Osteoblast (primary cell): ENCODE results near the gene MATK. TPM values are rescaled to one million over a fixed set of nuclear protein-coding genes. Genes with fewer than 3 reads are reported as not detected.

Experiments
- DNase-seq: peaks from one replicate; pipeline ENCODE4 v3.0.0; 2011; ENCODE audit warnings: low spot score, mixed read lengths; ENCODE audit not compliant: insufficient read length; ENCODE audit errors: missing footprints
- H2AFZ ChIP-seq: 2 replicates; pipeline ENCODE4 v1.6.0; 2011; ENCODE audit warnings: mild to moderate bottlenecking, low read length
- H3K27ac ChIP-seq: 2 replicates; pipeline ENCODE4 v1.5.1; 2011; ENCODE audit warnings: mild to moderate bottlenecking, low read depth, low read length, moderate library complexity
- H3K27me3 ChIP-seq: 2 replicates; pipeline ENCODE4 v1.6.0; 2012; ENCODE audit warnings: mild to moderate bottlenecking, control low read depth, inconsistent platforms, low read length, moderate library complexity; ENCODE audit not compliant: insufficient read depth
- H3K36me3 ChIP-seq: 2 replicates; pipeline ENCODE4 v1.5.1; 2011; ENCODE audit warnings: mild to moderate bottlenecking, low read length, control low read depth, moderate library complexity; ENCODE audit not compliant: insufficient read depth
- H3K4me1 ChIP-seq: 2 replicates; pipeline ENCODE4 v1.5.1; 2011; ENCODE audit warnings: mild to moderate bottlenecking, low read length, control low read depth, moderate library complexity; ENCODE audit not compliant: insufficient read depth
- H3K4me2 ChIP-seq: 2 replicates; pipeline ENCODE4 v1.6.0; 2011; ENCODE audit warnings: mild to moderate bottlenecking, low read length; ENCODE audit not compliant: insufficient read depth
- H3K4me3 ChIP-seq: fragments of 200-600 bp; sonication (generic); 3 replicates; pipeline ENCODE4 v1.5.1; 2012; ENCODE audit warnings: mild to moderate bottlenecking, low read length, inconsistent platforms; ENCODE audit not compliant: insufficient read depth
- H3K79me2 ChIP-seq: 2 replicates; pipeline ENCODE4 v1.6.0; 2012; ENCODE audit warnings: mild to moderate bottlenecking, low read length, control low read depth, inconsistent platforms; ENCODE audit not compliant: insufficient read depth
- H3K9me3 ChIP-seq: 2 replicates; pipeline ENCODE4 v1.5.1; 2011; ENCODE audit warnings: low read depth, low read length, control low read depth
- H4K20me1 ChIP-seq: 2 replicates; pipeline ENCODE4 v1.6.0; 2012; ENCODE audit warnings: mild to moderate bottlenecking, low read length, control low read depth; ENCODE audit not compliant: insufficient read depth
- total RNA-seq: library from RNA; depleted of rRNA; stranded (reverse); fragments of >200 nt; gene quantifications from 2 replicates; pipeline ENCODE4 v1.2.3, GENCODE V29; 2012
- TF ChIP-seq, protein P1 (sequence below): IDR thresholded peaks from 2 replicates; pipeline ENCODE4 v1.5.1; 2011; ENCODE audit warnings: mild to moderate bottlenecking, low read depth, low read length, moderate library complexity; ENCODE audit errors: extremely low read depth

Gene MATK
- total RNA-seq, 1 donor = not detected

GRCh38 chr19:3748965-3749364, 37.2 kb downstream of the MATK start:
- TF ChIP-seq, protein P1, sequence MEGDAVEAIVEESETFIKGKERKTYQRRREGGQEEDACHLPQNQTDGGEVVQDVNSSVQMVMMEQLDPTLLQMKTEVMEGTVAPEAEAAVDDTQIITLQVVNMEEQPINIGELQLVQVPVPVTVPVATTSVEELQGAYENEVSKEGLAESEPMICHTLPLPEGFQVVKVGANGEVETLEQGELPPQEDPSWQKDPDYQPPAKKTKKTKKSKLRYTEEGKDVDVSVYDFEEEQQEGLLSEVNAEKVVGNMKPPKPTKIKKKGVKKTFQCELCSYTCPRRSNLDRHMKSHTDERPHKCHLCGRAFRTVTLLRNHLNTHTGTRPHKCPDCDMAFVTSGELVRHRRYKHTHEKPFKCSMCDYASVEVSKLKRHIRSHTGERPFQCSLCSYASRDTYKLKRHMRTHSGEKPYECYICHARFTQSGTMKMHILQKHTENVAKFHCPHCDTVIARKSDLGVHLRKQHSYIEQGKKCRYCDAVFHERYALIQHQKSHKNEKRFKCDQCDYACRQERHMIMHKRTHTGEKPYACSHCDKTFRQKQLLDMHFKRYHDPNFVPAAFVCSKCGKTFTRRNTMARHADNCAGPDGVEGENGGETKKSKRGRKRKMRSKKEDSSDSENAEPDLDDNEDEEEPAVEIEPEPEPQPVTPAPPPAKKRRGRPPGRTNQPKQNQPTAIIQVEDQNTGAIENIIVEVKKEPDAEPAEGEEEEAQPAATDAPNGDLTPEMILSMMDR = no peak

GRCh38 chr19:3746371-3747056, 39.7 kb downstream of the MATK start:
- DNase-seq = no peak
- Histone ChIP-seq H3K4me1 (no peaks in the 10 kb centered on the region), H3K36me3 (peaks cover 8% of the 10 kb centered on the region), H3K4me2 (no peak overlapping the region), H4K20me1 (no peaks in the 10 kb centered on the region), H2AFZ (no peak overlapping the region), H3K9me3 (no peaks in the 10 kb centered on the region), H3K79me2 (no peaks in the 10 kb centered on the region), H3K27ac (no peak overlapping the region), H3K4me3 (no peak overlapping the region), H3K27me3 (no peaks in the 10 kb centered on the region)
- TF ChIP-seq, protein P1 = no peak

More at GRCh38 chr19:3748965-3749364, 37.2 kb downstream of the MATK start:
- no peak for DNase-seq
- H4K20me1 ChIP-seq = no peaks in the 10 kb centered on the region
- H3K4me3 ChIP-seq = no peak overlapping the region
- no peaks in the 10 kb centered on the region for H3K4me1 ChIP-seq
- peaks cover 8% of the 10 kb centered on the region for H3K36me3 ChIP-seq
- H3K4me2 ChIP-seq = no peak overlapping the region
- no peaks in the 10 kb centered on the region for H3K27me3 ChIP-seq
- no peak overlapping the region for H2AFZ ChIP-seq
- no peak overlapping the region for H3K27ac ChIP-seq
- no peaks in the 10 kb centered on the region for H3K9me3 ChIP-seq
- no peaks in the 10 kb centered on the region for H3K79me2 ChIP-seq

DNA sequence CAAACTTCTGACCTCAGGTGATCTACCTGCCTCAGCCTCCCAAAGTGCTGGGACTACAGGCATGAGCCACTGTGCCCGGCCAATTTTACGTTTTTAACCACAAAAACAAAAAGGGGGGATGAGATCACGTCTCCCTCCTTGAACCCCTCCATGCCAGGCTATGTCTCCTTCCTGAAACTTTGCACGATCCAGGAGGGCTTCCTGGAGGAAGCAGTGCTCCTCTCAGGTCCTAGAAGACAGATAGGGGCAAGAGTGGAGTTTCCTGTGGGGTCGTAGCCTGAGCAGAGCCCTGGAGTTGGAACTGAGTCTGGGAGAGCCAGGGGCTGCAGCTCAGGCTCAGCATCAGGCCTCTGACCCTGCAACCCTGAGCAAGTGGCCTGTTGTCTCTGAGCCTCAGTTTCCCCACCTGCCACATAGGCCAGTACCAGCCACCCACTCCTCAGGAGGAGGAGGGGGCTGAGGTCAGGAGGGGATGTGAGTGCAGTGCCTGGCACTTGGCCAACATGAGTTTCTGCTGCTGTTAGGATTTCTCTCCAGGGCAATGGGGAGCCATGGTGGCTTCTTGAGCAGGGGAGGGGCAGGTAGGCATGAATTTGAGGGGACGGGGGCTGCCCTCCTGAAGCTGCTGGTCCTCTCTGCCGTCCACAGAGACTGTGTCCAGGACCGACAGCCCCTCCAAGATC, 40.7 kb downstream of the MATK start:
- Histone ChIP-seq H3K4me1 (no peaks in the 10 kb centered on the region), H3K36me3 (peaks cover 3% of the 10 kb centered on the region), H3K9me3 (no peaks in the 10 kb centered on the region), H3K4me2 (no peak overlapping the region), H3K79me2 (no peaks in the 10 kb centered on the region), H3K27me3 (no peaks in the 10 kb centered on the region), H4K20me1 (no peaks in the 10 kb centered on the region), H3K4me3 (no peak overlapping the region), H2AFZ (no peak overlapping the region), H3K27ac (no peak overlapping the region)
- TF ChIP-seq, protein P1 = no peak
- DNase-seq = no peak

DNA sequence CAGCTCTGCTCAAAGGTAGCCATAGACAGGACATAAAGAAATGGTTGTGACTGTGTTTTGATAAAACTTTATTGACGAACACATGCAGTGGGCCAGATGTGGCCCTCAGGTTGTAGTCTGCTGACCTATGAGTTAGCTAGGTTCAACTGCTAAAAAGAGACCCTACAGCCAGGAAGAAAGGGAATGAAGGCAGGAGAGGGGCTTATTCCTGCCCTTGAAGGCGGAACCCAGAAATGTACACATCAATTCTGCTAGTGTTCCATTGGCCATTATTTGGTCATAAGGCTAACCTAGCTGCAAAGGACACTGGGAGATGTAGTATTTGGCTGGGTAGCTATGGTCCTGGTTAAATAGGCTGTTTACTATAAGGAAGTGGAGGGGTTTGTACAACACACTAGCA, 42.7 kb downstream of the MATK start:
- Histone ChIP-seq H3K79me2 (no peaks in the 10 kb centered on the region), H3K4me1 (no peaks in the 10 kb centered on the region), H2AFZ (no peak overlapping the region), H3K27ac (no peak overlapping the region), H4K20me1 (no peaks in the 10 kb centered on the region), H3K36me3 (no peaks in the 10 kb centered on the region), H3K4me2 (no peak overlapping the region), H3K9me3 (no peaks in the 10 kb centered on the region), H3K27me3 (no peaks in the 10 kb centered on the region), H3K4me3 (no peak overlapping the region)
- DNase-seq = no peak
- TF ChIP-seq, protein P1 = no peak
